HL-60 (cell line): Measurements from ENCODE around the gene NANOS1.

Experiments
- DNase-seq, 2 experiments: peaks; one replicate each; pipeline ENCODE4 v3.0.0-alpha.2; 2010 to 2020; ENCODE audit warnings: low read depth in 1 of 2, low spot score in 1 of 2
- H3K27ac ChIP-seq: fragments of 250-450 bp; sonication (Bioruptor Pico); replicated peaks from 2 replicates; pipeline ENCODE4 v1.5.1; 2020; ENCODE audit warnings: mild to moderate bottlenecking, moderate library complexity
- H3K27me3 ChIP-seq: fragments of 250-450 bp; sonication (Bioruptor Pico); 2 replicates; pipeline ENCODE4 v1.5.1; 2021; ENCODE audit warnings: mild to moderate bottlenecking, moderate library complexity; ENCODE audit not compliant: insufficient read depth, poor library complexity, severe bottlenecking
- H3K4me3 ChIP-seq: replicated peaks from 2 replicates; pipeline ENCODE4 v1.5.1; 2011; ENCODE audit warnings: mild to moderate bottlenecking, control low read depth, low read length; ENCODE audit not compliant: insufficient read depth
- CTCF ChIP-seq: IDR thresholded peaks from one replicate; pipeline ENCODE4 v1.5.1; 2011; ENCODE audit warnings: low read length, control low read depth, inconsistent platforms; ENCODE audit not compliant: insufficient read depth
- GABPA ChIP-seq: IDR thresholded peaks from 2 replicates; pipeline ENCODE4 v1.6.1; 2012; ENCODE audit warnings: low read depth
- POLR2AphosphoS5 ChIP-seq: IDR thresholded peaks from 2 replicates; pipeline ENCODE4 v1.6.1; 2012; ENCODE audit warnings: low read depth
- REST ChIP-seq: IDR thresholded peaks from 2 replicates; pipeline ENCODE4 v1.6.1; 2012; ENCODE audit warnings: low read depth; ENCODE audit not compliant: insufficient replicate concordance
- SPI1 ChIP-seq: IDR thresholded peaks from 2 replicates; pipeline ENCODE4 v1.6.1; 2012; ENCODE audit warnings: low read depth, mild to moderate bottlenecking, borderline replicate concordance

NANOS1 gene

GRCh38 chr10:119078422-119079179, 49.1 kb downstream of the NANOS1 start:
- Histone ChIP-seq H3K27ac (peak overlapping the region; percentile 98), H3K4me3 (peak overlapping the region; percentile 63), H3K27me3 (no peaks in the 10 kb centered on the region)
- TF ChIP-seq SPI1: no peak
- DNase-seq: no peak

- DNase-seq: peak in 1 of 2 experiments; percentile 54
- Histone ChIP-seq H3K27ac (peak overlapping the region; percentile 98), H3K4me3 (peak overlapping the region; percentile 63), H3K27me3 (no peaks in the 10 kb centered on the region)
- TF ChIP-seq SPI1 (no peak), REST (no peak), CTCF (no peak), POLR2AphosphoS5 (no peak), GABPA (no peak)
Observed at GRCh38 chr10:119079599-119080520, 50.3 kb downstream of the NANOS1 start.

GRCh38 chr10:119080521-119081259, 51.2 kb downstream of the NANOS1 start, which contains the start of gene EIF3A:
EIF3A (minus strand) TSS chr10:119080817; CDS start chr10:119080676, 141 bp downstream.
- TF ChIP-seq CTCF (no peak), SPI1 (peak; percentile 20; the same call in 1 of the 2 replicates), POLR2AphosphoS5 (peak; percentile 86; the same call in 1 of the 2 replicates), REST (peak; percentile 74), GABPA (no peak)
- H3K27ac ChIP-seq: peak within 1 kb of the TSS; percentile 98
- DNase-seq: peak; percentile 91 to 92
- H3K4me3 ChIP-seq: peak within 1 kb of the TSS; percentile 63
- H3K27me3 ChIP-seq: no peaks in the 10 kb centered on the region
